Peyer's patch (tissue), 4 donors: ENCODE results near the gene SLC25A26.

ENCODE experiments used
- POLR2A ChIP-seq, 2 donors: fragments of 450-650 bp; IDR thresholded peaks; one replicate each; pipeline ENCODE4 v1.5.1; 2017; ENCODE audit warnings: antibody characterized with exemption in 2 of 2, mild to moderate bottlenecking in 2 of 2, moderate library complexity in 2 of 2
- TF ChIP-seq, protein P1 (sequence below), 6 experiments: fragments of 450-650 bp in 4 of 6; fragments of 200-600 bp in 2 of 6; sonication (generic) in 1 of 6; IDR thresholded peaks; one replicate each; pipeline ENCODE4 v1.5.1; 2017 to 2019; ENCODE audit warnings: antibody characterized with exemption in 6 of 6, mild to moderate bottlenecking in 3 of 6, moderate library complexity in 1 of 6

GRCh38 chr3:66361356-66361755 lies 140.6 kb downstream of the SLC25A26 start:
- TF ChIP-seq, protein P1, sequence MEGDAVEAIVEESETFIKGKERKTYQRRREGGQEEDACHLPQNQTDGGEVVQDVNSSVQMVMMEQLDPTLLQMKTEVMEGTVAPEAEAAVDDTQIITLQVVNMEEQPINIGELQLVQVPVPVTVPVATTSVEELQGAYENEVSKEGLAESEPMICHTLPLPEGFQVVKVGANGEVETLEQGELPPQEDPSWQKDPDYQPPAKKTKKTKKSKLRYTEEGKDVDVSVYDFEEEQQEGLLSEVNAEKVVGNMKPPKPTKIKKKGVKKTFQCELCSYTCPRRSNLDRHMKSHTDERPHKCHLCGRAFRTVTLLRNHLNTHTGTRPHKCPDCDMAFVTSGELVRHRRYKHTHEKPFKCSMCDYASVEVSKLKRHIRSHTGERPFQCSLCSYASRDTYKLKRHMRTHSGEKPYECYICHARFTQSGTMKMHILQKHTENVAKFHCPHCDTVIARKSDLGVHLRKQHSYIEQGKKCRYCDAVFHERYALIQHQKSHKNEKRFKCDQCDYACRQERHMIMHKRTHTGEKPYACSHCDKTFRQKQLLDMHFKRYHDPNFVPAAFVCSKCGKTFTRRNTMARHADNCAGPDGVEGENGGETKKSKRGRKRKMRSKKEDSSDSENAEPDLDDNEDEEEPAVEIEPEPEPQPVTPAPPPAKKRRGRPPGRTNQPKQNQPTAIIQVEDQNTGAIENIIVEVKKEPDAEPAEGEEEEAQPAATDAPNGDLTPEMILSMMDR (IDR thresholded peaks at IDR 0.05): no peak
- TF ChIP-seq POLR2A (IDR thresholded peaks at IDR 0.05): no peak
